Spleen (tissue), 11 donors: ENCODE data around the gene LDLRAP1. TPM values are rescaled to one million over a fixed set of nuclear protein-coding genes. Genes with fewer than 3 reads are reported as not detected.

Source experiments
- DNase-seq: peaks from one replicate; pipeline ENCODE4 v3.0.0-alpha.2; 2020
- H3K27ac ChIP-seq, 8 donors: fragments of 200-600 bp; sonication (generic) in 7 of 8; 1 replicate in 4 of 8; 2 replicates in 4 of 8; pipeline versions ENCODE4 v1.5.0 to v1.8.0; 2016 to 2021; ENCODE audit warnings: inconsistent platforms in 4 of 8, mild to moderate bottlenecking in 4 of 8, moderate library complexity in 1 of 8
- H3K27me3 ChIP-seq, 7 donors: fragments of 200-600 bp; sonication (generic) in 6 of 7; replicated peaks in 1 of 7; 1 replicate in 4 of 7; 2 replicates in 3 of 7; pipeline versions ENCODE4 v1.5.0 to v1.8.0; 2016 to 2021; ENCODE audit warnings: inconsistent platforms in 3 of 7, mild to moderate bottlenecking in 1 of 7
- H3K36me3 ChIP-seq, 6 donors: fragments of 200-600 bp; sonication (generic) in 5 of 6; 1 replicate in 4 of 6; 2 replicates in 2 of 6; pipeline versions ENCODE4 v1.5.0 to v1.8.0; 2016 to 2021; ENCODE audit warnings: inconsistent platforms in 2 of 6
- H3K4me1 ChIP-seq, 6 donors: fragments of 200-600 bp; sonication (generic) in 5 of 6; 1 replicate in 3 of 6; 2 replicates in 3 of 6; pipeline versions ENCODE4 v1.5.0 to v1.8.0; 2016 to 2021; ENCODE audit warnings: inconsistent platforms in 3 of 6
- H3K4me3 ChIP-seq, 8 donors: fragments of 200-600 bp; sonication (generic) in 7 of 8; 1 replicate in 4 of 8; 2 replicates in 4 of 8; pipeline versions ENCODE4 v1.5.0 to v1.8.0; 2016 to 2021; ENCODE audit warnings: inconsistent platforms in 4 of 8, mild to moderate bottlenecking in 4 of 8, moderate library complexity in 2 of 8
- H3K9me3 ChIP-seq, 8 donors: fragments of 200-600 bp; sonication (generic) in 7 of 8; 1 replicate in 4 of 8; 2 replicates in 4 of 8; pipeline versions ENCODE4 v1.5.0 to v1.8.0; 2016 to 2021; ENCODE audit warnings: inconsistent platforms in 4 of 8
- CTCF ChIP-seq, 11 experiments: fragments of 200-600 bp in 7 of 11; fragments of 450-650 bp in 4 of 11; sonication (generic) in 4 of 11; IDR thresholded peaks in 8 of 11; conservative IDR thresholded peaks in 3 of 11; 1 replicate in 7 of 11; 2 replicates in 4 of 11; pipeline versions ENCODE4 v1.4.0 to v1.8.0; 2016 to 2021; ENCODE audit warnings: antibody characterized with exemption in 11 of 11, inconsistent platforms in 4 of 11, mild to moderate bottlenecking in 1 of 11
- POLR2A ChIP-seq, 3 donors: fragments of 450-650 bp; IDR thresholded peaks; one replicate each; pipeline ENCODE4 v1.5.1; 2017; ENCODE audit warnings: antibody characterized with exemption in 3 of 3, mild to moderate bottlenecking in 1 of 3
- POLR2AphosphoS5 ChIP-seq, 3 donors: sonication (generic); formaldehyde crosslinking; IDR thresholded peaks; one replicate each; pipeline ENCODE4 v1.5.1; 2017; ENCODE audit warnings: antibody characterized with exemption in 3 of 3
- WGBS, 5 donors: extraction: QIAGEN DNeasy Blood & Tissue Kit in 3 of 5; methylation state at CpG; one replicate each; pipeline versions ENCODE4 v1.1.5 to v1.1.7; 2013 to 2018; 5-methylcytosine and 5-hydroxymethylcytosine counted together
- intact Hi-C: fragments of 100-400 bp; cut with DNase I; formaldehyde crosslinking; loops from one replicate; pipeline ENCODE4 v1.15.0; 2023; ENCODE audit warnings: low total_unique reads
- polyA plus RNA-seq, 3 donors: library from polyadenylated mRNA; stranded (reverse); fragments of 200-250 nt; gene quantifications; one replicate each; pipeline ENCODE4 v1.2.1, GENCODE V29; 2013
- total RNA-seq, 7 donors: library from RNA; depleted of rRNA in 3 of 7; stranded (reverse); fragments of >200 nt in 3 of 7; fragmentation: NEBNext Ultra II Directional in 4 of 7; extraction: Animal tissue kit (Norgen Biotek cat#: 25700) in 4 of 7; gene quantifications; one replicate each; pipeline versions ENCODE4 v1.1.0 to v1.2.1, GENCODE V29; 2016 to 2021
- donor health status: healthy with polysubstance abuse.
- donor health status: DM: no; HTN: no; CAD: no; lungs with moderate emphysema.
- donor health status: DM: no; HTN: no; CAD: no.
- donor health status: Bipolar disorder and iron deficiency.
- donor health status: healthy.
- donor health status: DM: no; HTN: no; CAD: no.
- donor health status: DM: yes; HTN: yes; CAD: no.

LDLRAP1 gene
- total and polyA plus RNA-seq, 10 donors = 21.7 to 105 (median 72.4) TPM

- TF ChIP-seq POLR2A (IDR thresholded peaks at IDR 0.05) (no peak), CTCF (IDR thresholded peaks at IDR 0.05 in 8 of 11, conservative IDR thresholded peaks at IDR 0.05 in 3 of 11) (no peak), POLR2AphosphoS5 (IDR thresholded peaks at IDR 0.05) (no peak)
- peak overlapping the region in 7 of 8 donors; percentile 74 to 96 (median 88) for H3K4me3 ChIP-seq
- no peaks in the 10 kb centered on the region for H3K9me3 ChIP-seq
- peaks cover 0 to 4% (median 0%) of the 10 kb centered on the region in 7 donors for H3K27me3 ChIP-seq
- peaks cover 19 to 73% (median 57%) of the 10 kb centered on the region in 6 donors for H3K4me1 ChIP-seq
- H3K36me3 ChIP-seq = peaks cover 0 to 6% (median 0%) of the 10 kb centered on the region in 6 donors
- DNase-seq = no peak
- H3K27ac ChIP-seq = peak overlapping the region; percentile 75 to 92 (median 88)
- intact Hi-C loops = no loop called here
- 25 to 49% (median 33%) methylated on average over 2 to 7 of the region's 7 CpGs for WGBS, 5 donors
Measured at GRCh38 chr1:25543005-25543424, 391 bp upstream of the LDLRAP1 start.

GRCh38 chr1:25544243-25544764 lies 898 bp downstream of the LDLRAP1 start:
- no peak for DNase-seq
- no peak for TF ChIP-seq POLR2A (IDR thresholded peaks at IDR 0.05)
- TF ChIP-seq CTCF (IDR thresholded peaks at IDR 0.05 in 8 of 11, conservative IDR thresholded peaks at IDR 0.05 in 3 of 11) = no peak
- no peak for TF ChIP-seq POLR2AphosphoS5 (IDR thresholded peaks at IDR 0.05)
- H3K36me3 ChIP-seq = peaks cover 0 to 6% (median 0%) of the 10 kb centered on the region in 6 donors
- WGBS, 5 donors = 7 to 15% (median 10%) methylated on average over 17 to 25 of the region's 25 CpGs
- H3K9me3 ChIP-seq = no peaks in the 10 kb centered on the region
- peaks cover 31 to 86% (median 69%) of the 10 kb centered on the region in 6 donors for H3K4me1 ChIP-seq
- H3K27me3 ChIP-seq = peaks cover 0 to 4% (median 0%) of the 10 kb centered on the region in 7 donors
- peak overlapping the region; percentile 75 to 92 (median 88) for H3K27ac ChIP-seq
- intact Hi-C loops = no loop called here
- peak overlapping the region; percentile 74 to 96 (median 86) for H3K4me3 ChIP-seq

GRCh38 chr1:25544819-25545218 lies 1.4 kb downstream of the LDLRAP1 start:
- intact Hi-C loops = no loop called here
- H3K27ac ChIP-seq = peak overlapping the region in 7 of 8 donors; percentile 83 to 92 (median 89)
- 37 to 54% (median 46%) methylated on average over 6 of the region's 6 CpGs for WGBS, 5 donors
- peak overlapping the region; percentile 74 to 96 (median 86) for H3K4me3 ChIP-seq
- H3K27me3 ChIP-seq = peaks cover 0 to 4% (median 0%) of the 10 kb centered on the region in 7 donors
- DNase-seq = no peak
- peaks cover 37 to 90% (median 74%) of the 10 kb centered on the region in 6 donors for H3K4me1 ChIP-seq
- TF ChIP-seq CTCF (IDR thresholded peaks at IDR 0.05 in 8 of 11, conservative IDR thresholded peaks at IDR 0.05 in 3 of 11) = no peak
- TF ChIP-seq POLR2AphosphoS5 (IDR thresholded peaks at IDR 0.05) = peak; percentile 68 to 91 (median 83)
- peak in 1 of 3 donors; percentile 32 for TF ChIP-seq POLR2A (IDR thresholded peaks at IDR 0.05)
- peaks cover 0 to 6% (median 0%) of the 10 kb centered on the region in 6 donors for H3K36me3 ChIP-seq
- H3K9me3 ChIP-seq = no peaks in the 10 kb centered on the region

- intact Hi-C loops = no loop called here
- Histone ChIP-seq H3K9me3 (no peaks in the 10 kb centered on the region), H3K27ac (peak overlapping the region in 6 of 8 donors; percentile 32 to 92 (median 90)), H3K4me1 (peaks cover 46 to 97% (median 83%) of the 10 kb centered on the region in 6 donors), H3K4me3 (peak overlapping the region in 7 of 8 donors; percentile 74 to 96 (median 88)), H3K36me3 (peaks cover 0 to 6% (median 0%) of the 10 kb centered on the region in 6 donors), H3K27me3 (peaks cover 0 to 4% (median 0%) of the 10 kb centered on the region in 7 donors)
- TF ChIP-seq CTCF (IDR thresholded peaks at IDR 0.05 in 8 of 11, conservative IDR thresholded peaks at IDR 0.05 in 3 of 11) (no peak), POLR2AphosphoS5 (IDR thresholded peaks at IDR 0.05) (no peak), POLR2A (IDR thresholded peaks at IDR 0.05) (no peak)
- no peak for DNase-seq
- 53 to 89% (median 76%) methylated on average over 2 to 3 of the region's 3 CpGs for WGBS, 5 donors
Measured at GRCh38 chr1:25545767-25546166, 2.4 kb downstream of the LDLRAP1 start.
